Urothelium cell line (cell line): ENCODE results near the gene SOBP.
A peak's percentile ranks its signal among the peaks of the same experiment; 100 is the strongest.
"Not testable (repeated sequence)": the region's sequence is repeated elsewhere in the genome, so short reads cannot be mapped to it uniquely, and the experiment has no call there.

Source experiments
- DNase-seq: peaks from one replicate; pipeline ENCODE4 v3.0.0; 2011; ENCODE audit warnings: low spot score, mixed read lengths
- FAIRE-seq: peaks from 2 replicates; lab custom pipeline; 2011; peaks lifted over from hg19 to GRCh38; lab: Jason Lieb, UNC

The SOBP gene

DNA sequence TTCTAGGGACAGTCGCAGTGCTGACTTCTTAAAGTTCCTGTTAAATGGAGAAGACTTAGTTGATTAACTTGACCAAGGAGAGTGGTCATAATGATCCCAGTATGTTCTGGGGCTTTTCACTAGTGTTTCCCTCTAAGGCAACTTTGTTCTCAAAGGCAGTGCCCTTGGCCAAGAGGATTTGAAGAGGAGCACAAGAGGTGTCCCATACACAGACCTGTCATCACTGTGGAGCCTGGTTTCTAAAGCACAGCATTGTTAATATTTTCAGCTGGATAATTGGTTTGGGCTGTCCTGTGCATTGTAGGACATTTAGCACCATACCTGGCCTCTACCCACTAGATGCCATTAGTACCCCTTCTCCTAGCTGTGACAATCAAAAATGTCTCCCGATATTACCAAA lies 30.8 kb downstream of the SOBP start:
- peak; percentile 44 for FAIRE-seq
- not testable (repeated sequence) for DNase-seq

DNA sequence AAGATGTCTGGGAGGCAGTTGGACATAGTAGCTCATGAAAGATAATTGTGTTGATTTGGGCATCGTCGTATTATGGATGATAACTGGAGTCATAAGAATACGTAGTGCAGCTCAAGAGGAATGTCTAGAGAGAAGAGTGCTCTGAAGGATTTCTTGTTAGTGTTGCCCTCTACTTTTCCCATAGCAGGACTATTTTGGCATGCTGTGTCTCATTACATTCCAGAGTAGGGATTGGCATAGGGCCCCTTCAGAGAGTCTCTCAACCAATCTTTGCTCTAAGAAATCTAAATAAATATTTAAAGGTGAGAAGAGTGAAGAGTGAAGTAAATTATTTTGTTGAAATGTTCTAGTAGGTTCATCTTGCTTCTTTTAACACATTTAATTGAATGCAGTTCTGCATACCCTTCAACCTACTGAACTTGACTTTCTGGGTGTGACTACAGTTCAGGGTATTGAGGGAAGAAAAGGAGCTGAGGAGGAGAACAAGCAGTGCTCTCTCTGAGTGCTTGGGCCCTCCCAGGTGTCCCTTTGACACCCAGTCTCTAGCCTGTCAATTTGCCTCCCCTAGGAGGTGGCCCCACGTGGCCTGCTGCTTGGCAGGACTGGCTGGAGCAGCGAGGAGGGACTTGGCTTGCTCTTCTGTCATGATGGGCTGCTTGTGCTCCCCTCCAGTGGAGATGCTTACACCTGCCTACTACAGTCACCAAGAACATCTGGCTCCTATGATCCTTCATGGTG lies 33.3 kb downstream of the SOBP start:
- DNase-seq: no peak

DNA sequence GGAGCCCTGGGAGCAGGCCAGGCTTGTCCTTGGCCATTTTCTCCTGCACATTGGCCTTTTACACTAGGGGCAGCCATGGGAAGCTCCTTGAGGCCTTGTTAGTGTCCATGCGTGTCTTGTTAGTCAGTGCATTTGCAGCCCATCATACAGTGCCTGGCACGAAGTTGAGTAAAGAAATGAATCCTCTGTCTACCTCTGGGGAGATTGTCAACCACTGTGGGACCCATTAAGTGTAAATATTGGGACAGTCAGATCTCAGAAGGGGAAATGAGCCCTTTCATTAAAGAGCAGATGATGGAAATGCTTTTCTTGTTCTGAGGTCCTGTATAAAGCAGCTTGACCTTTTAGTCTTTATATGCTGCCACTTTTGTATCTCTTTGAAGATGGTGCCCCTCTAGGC lies 33.9 kb downstream of the SOBP start:
- no peak for DNase-seq
- FAIRE-seq: no peak

More for the DNA sequence above, 33.3 kb downstream of the SOBP start:
- no peak for FAIRE-seq

DNA sequence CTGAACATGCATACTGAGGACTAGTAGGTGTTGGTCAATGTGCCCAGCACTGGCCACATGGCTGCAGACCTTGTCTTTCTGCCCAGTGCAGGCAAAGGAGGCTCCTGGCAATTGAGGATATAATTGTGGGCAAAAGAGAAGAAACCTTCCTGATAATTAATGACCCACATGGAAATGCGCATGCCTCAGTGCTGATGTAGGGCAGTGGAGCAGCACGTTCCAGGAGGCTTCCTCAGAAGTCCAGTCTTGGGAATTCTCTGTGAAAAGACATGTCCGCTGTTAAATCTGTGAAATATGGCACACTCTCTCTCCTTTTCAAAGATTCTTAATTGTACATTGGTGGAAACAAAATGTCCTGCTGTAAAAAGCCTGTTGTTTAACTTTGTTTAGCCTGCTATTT lies 34.7 kb downstream of the SOBP start:
- DNase-seq (no peak), FAIRE-seq (no peak)

DNA sequence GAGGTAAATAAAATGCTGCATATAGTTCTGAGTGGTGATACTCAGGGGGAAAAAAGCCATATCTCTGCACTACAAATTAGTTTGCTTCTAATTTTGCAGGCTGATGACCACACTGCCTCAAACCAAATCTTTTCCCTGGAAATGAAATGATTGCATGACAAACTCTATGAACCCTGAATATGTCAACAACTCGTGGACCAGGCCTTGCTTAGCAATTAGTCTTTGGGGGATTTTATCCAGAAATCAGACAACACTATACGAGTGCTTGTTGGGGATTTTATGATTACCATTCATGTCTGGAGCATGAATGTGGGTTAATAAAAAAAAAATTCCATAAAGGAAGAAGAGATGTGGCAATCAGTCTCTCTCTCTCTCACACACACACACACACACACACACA lies 42.0 kb downstream of the SOBP start:
- DNase-seq: no peak
- no peak for FAIRE-seq

DNA sequence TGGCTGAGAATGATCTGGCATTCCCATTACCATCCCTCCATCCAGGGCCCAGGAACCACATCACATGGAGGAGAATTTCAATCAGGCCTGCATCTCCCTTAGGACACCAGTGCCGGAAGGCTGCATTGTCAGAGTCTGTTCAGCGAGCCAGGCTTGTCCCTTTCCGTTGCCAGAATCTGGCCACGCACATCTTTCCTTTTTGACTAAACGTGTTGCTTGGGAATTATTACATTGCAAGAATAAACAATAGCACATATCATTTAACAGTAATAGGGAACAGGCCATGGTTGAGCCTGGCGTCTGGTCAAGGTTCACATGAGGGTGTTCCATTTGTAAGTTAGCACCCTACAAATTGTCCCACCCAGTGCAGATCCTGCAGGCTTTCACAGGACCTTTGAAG lies 42.8 kb downstream of the SOBP start:
- FAIRE-seq (no peak), DNase-seq (no peak)

DNA sequence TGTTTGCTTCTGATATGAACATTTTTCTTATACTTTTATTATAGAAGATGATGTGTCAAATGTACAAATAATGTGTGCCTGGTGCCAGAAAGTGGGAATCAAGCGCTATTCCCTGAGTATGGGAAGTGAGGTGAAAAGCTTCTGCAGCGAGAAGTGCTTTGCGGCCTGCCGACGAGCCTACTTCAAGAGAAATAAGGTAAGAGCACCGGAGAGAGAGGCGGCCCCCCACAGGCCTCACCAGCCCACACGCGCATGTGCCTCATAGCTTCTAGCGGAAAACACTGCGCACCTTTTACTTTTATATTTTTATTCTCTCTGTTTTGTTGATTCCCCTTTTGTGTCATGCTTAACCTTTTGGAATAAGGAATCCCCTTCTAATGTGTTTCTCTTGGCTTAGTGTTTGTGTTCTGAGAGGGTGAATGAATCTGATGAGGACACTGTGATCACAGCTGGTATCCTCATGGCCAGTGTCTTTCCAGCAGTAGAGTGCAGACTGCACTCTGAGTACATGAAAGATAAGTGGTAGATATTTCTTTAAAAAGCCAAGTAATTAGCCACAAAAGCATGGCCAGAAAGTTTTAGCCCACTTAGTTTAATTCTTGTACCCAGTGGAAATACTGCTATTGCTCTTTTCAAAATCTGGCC lies 43.6 kb downstream of the SOBP start:
- FAIRE-seq (no peak), DNase-seq (no peak)

DNA sequence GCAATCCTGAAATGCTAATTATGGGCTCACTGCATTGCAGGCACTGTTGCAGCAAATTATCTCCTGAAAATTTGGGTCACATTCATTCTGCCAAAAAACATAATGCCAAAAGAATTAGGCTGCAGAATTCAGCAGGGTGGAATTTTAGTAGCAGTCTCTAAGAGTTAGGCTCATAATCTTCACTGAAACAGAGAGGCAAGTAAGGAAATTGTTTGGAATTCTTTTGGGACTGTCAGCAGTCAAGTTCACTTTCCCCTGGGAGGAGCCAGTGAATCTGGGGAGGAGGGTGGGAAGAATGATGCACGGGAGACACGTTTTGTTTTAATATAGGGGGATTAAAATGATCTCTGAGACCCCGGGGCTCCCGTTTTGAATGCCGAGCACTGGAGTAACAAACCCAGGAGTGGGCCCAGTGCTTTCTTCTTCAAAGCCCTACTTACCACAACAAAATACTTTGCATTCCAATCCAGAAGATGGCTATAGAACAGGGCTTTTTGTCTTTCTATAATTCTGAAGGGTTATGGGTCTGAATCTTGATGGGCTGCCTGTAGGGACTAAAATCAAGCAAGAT lies 44.7 kb downstream of the SOBP start:
- no peak for DNase-seq

DNA sequence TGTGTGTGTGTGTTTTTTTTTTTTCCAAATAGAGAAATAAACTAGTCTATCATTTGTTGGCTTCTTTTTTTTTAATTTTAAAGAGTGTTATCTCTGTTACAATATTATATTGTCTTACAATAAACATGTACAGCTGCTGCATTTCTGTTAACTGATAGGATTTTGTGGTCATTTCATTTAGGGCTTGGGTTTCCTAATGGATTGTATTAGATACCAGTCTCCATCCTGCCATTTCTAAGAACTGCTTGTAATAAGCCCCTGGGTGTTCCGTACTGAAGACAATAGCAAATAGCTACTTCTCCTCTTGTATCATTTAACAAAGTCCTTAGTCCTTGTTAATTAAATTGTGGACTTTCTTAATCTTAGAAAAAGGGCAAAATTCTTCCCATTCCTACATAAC lies 45.7 kb downstream of the SOBP start:
- no peak for DNase-seq
- FAIRE-seq: no peak

More for the DNA sequence above, 44.7 kb downstream of the SOBP start:
- no peak for FAIRE-seq

DNA sequence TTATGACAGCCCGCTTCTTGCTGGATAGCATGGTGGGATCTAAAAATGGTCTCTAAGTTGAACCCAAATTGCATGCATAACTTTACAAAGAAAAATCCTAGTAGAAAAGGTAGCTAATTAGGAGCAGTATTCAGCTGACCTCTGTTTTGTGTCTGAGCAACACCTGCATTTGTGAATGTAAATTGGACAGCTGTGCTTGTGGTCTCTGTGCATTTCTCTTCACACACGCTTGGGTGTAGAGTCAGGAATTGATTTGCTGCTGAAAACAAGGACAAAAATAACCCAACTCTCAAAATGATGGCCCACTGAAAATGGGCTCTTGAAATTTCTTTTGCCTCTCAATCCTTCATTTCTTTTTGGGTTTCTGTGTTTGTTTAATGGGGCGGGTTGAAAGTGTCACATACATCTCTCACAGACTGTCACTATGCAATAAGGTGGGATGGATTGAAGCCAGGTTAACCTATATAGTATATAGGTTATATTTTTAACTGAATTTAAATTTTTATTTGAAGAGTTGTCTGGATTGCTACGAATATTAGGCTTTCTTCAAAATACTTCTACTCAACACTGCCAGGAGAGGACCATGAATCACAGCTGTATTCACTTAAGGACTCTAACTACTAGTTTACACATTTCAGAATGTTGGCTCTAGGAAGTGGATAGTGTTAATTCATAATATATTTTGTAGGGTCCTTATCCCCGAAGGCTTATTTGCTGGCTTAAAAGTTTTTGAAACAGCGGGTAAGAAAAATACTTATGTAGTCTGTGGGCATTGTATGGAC lies 46.5 kb downstream of the SOBP start:
- FAIRE-seq (no peak), DNase-seq (no peak)

DNA sequence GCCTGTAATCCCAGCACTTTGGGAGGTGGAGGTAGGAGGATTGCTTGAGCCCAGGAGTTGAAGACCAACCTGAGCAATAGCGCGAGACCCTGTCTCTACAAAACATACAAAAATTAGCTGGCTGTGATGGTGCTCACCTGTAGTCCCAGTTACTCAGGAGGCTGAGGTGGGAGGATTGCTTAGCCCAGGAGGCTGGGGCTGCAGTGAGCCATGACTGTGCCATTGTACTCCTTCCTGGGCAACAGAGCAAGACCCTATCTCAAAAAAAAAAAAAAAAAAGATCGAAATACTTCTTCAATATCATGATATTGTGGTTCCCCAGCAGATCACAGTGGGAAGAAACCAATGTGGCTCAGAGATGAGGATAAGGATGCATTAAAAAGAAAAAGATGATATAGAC lies 47.6 kb downstream of the SOBP start:
- FAIRE-seq (no peak), DNase-seq (no peak)

DNA sequence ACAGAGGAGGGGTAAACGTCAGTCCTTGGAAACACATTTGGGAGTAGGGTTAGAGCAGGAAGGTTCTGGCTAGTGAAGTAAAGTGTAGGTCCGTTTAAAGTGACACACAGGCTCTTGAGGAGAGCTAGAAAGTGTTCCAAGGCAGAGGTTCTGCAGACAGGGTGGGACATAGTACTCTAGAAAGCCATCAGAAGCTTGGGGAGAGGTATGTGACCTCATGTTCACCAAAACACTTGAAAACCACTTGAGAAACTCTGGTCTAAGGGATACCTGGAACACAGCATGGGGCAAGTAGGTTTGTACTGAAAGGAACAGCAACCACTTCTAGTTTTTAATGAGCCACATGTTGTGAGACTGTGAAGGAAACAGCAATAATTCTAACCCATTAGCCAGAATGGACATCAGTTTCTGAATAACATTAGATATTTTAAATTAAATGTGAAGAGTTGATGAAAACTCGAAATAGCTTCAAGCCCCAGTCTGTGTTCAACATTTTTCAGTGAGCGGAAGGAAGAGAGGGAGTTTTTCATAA lies 49.0 kb downstream of the SOBP start:
- FAIRE-seq (no peak), DNase-seq (no peak)

DNA sequence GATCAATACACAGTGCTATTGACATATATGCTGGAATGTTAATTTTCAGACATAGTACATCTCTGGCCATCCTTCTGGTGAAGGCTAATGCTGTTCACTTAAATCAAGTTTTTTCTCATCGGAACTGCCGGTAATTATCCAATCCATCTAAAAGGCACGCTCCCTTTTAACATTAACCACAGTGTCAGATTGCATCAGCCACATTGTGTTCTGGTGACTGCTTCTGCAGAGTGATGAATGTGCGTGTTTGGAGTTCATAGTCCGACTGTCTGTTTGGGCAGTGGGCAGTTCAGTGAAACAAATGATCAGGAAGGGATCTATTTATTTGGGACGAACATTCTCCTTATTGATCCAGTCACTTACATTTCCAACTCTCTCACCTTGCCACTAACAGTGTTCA lies 49.5 kb downstream of the SOBP start:
- DNase-seq (no peak), FAIRE-seq (no peak)

DNA sequence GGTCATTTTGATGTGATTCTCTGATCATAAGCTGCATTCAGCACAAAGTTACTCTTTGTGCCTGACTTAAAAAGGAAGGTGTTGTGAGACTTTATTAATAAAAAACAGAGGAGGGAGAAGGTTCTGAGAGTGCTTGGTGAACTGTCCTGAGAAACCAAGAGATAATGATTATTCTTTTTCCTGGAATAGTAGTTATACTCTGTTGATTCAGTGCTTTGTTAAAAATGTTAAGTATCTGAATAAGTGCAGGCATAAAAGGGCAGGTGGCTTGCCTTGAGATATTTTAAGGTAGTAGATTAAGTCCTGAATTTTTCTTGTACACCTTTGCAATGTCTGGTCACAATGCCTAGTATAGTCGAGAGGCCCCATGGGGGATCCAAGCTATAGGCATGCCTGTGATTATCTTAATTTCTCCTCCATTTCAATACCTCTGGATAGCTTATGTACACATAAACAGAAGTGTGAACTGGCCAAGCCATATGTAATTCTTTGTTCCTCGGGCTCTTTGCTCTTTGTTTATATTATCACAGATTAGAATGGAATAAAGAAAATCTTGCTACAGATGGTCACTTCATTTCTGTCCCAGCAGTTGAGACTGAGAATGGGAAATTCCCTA lies 50.0 kb downstream of the SOBP start:
- DNase-seq (no peak), FAIRE-seq (no peak)

DNA sequence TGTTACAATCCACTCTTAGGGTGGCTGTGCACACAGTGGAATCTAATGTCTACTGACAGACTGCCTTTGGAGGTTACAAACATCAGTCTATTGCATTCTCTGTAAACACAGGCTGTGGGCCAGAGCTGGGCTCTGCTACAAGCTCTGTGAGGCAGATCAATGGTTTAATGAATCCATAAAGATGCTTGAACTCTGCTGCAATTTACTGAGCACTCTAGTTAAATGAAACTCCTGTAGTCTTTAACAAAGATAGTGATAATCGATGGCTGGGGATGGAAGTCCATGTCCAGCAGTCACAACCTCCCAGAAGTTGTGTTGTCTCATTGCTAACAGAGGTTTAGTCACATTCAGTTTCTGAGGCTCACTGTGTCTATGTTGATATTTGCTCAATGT lies 50.5 kb downstream of the SOBP start:
- DNase-seq: no peak
- no peak for FAIRE-seq

DNA sequence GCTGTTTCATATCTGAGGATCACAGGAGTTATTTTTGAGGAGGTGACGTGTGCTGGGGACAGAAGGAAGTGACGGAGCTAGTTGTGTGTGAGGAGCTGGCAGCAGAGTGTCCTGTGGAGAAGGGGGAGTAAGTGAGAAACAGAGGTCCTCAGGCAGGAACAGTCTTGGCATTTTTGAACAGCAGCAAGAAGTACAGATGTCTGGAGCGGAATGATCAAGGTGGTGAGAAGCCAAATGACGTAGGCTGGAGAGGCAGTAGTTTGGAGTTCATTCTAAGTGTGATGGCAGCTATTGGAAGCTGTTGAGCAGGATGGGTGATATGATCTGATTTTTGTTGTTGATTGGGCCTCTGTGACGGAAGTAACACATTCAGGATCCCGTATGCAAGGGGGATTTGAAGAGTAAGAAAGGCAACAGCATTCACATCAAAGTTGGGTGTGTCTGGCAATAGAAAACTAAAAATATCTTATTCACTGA lies 52.3 kb downstream of the SOBP start:
- FAIRE-seq: no peak
- DNase-seq: no peak

DNA sequence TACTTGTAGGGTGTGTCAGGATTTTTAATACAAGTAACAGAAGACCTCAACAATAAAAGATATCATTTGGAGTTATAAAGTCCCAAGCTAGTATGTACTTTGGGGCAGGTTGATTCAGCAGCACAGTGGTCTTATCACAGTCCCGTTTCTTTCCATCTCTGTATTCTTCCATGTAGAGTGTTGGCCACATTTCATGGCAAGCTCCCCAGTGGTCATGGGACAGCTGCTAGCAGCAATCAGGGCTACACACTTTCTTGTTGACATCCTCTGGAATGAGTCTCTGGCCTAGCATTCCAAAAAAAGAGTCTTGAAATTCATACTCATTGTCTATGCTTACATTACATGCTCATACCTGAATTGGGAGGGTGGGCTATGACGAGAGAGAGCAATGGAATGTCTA lies 53.2 kb downstream of the SOBP start:
- DNase-seq (no peak), FAIRE-seq (no peak)

DNA sequence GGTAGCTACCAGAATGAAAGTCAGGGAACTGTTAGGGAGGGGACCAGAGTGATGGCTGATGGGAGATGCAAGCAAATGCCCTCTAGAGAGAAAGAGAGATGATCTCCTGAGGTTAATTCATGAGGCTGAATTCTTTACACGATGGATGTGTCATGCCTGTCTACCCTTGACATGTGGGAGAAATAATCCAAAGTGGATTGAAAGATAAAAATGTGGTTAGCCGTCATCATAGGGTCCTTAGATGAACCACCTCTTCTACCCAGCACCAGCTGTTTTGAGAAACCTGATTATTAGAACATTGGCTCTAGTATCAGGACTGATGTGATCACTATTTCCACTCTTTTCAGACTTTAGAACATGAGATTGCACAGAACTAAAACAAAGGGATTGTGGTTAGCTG lies 53.6 kb downstream of the SOBP start:
- FAIRE-seq: no peak
- no peak for DNase-seq

DNA sequence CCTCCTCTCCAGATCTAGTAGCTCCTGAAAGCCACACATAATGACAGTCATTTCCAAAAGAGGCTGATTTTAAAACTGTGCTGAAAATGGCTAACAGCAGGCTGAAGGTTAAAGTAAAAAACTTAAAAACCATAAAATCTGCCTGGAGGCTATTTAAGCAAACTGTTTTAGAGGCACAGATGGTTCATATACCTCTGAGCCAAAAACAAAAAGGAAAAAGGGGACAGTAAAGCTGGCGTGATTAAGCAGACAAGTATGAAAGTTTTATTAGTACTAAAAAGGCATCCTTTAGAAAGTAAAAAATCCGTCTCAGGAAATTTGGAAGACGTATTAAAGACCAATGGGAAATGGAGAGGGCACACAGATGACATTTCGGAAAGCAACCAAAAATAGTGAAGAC lies 55.8 kb downstream of the SOBP start:
- FAIRE-seq (no peak), DNase-seq (no peak)

DNA sequence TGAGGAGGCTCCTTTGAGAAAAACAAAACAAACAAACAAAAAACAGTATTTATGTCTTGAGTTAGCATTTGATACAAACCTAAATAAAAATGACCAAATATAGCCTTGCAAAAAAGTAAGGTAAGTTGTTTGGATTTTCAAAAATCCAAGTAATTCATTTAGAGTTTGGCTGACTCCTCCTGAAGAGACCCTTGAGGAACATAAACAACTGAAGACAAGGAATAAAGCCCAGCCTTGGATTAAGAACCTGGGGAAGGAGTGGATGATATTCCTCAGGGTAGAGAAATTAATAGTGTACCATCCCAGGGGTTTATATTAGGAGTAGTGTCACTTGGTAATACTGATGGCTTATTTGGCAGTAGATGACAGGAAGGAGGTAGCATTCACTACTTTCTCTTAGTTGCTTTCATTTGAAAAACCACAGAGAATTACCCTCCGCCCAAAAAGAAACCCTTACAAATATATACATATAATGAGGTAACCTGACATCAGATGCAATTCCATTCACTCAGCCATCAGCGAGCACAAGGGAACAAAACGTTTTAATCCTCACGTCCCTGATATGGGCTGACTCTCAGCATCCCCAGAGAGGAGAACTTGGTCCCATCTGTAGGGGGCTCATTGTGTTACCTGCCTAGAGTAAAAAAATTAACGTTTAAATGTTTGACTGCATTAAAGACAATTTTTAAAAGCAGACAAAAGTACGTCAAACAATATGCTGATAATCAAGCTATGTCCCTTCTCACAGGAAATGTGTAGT lies 57.0 kb downstream of the SOBP start:
- no peak for FAIRE-seq
- DNase-seq: no peak
